Liver (tissue), 3 donors: ENCODE data around the gene DIP2C.

ENCODE experiments used
- ATF3 ChIP-seq: IDR thresholded peaks from 2 replicates; pipeline ENCODE4 v1.6.1; 2016; ENCODE audit warnings: antibody characterized with exemption
- EGR1 ChIP-seq, 2 donors: IDR thresholded peaks; 2 replicates each; pipeline ENCODE4 v1.6.1; 2016 to 2018; ENCODE audit warnings: antibody characterized with exemption in 2 of 2, low read depth in 2 of 2
- GABPA ChIP-seq, 2 donors: IDR thresholded peaks in 1 of 2; conservative IDR thresholded peaks in 1 of 2; 2 replicates each; pipeline ENCODE4 v1.6.1; 2016; ENCODE audit warnings: antibody characterized with exemption in 2 of 2, mild to moderate bottlenecking in 1 of 2, moderate library complexity in 1 of 2
- JUND ChIP-seq, 2 donors: IDR thresholded peaks; 2 replicates each; pipeline ENCODE4 v1.6.1; 2016; ENCODE audit warnings: antibody characterized with exemption in 2 of 2
- SP1 ChIP-seq: IDR thresholded peaks from 2 replicates; pipeline ENCODE4 v1.6.1; 2018; ENCODE audit warnings: antibody characterized with exemption, mild to moderate bottlenecking
- TAF1 ChIP-seq: conservative IDR thresholded peaks from 2 replicates; pipeline ENCODE4 v1.6.1; 2016; ENCODE audit warnings: antibody characterized with exemption, mild to moderate bottlenecking
- YY1 ChIP-seq: IDR thresholded peaks from 2 replicates; pipeline ENCODE4 v1.6.1; 2016; ENCODE audit warnings: antibody characterized with exemption, mild to moderate bottlenecking
- TF ChIP-seq, protein P1 (sequence below): fragments of 150-350 bp; IDR thresholded peaks from 2 replicates; pipeline ENCODE4 v1.5.1; 2017; ENCODE audit warnings: improper control_type of control experiment, low read depth, low read length; ENCODE audit not compliant: missing input control
- TF ChIP-seq, protein P2 (sequence below): IDR thresholded peaks from 2 replicates; pipeline ENCODE4 v1.6.1; 2016; ENCODE audit warnings: antibody characterized with exemption
- donor health status: healthy.
- donor health status: healthy.

DNA sequence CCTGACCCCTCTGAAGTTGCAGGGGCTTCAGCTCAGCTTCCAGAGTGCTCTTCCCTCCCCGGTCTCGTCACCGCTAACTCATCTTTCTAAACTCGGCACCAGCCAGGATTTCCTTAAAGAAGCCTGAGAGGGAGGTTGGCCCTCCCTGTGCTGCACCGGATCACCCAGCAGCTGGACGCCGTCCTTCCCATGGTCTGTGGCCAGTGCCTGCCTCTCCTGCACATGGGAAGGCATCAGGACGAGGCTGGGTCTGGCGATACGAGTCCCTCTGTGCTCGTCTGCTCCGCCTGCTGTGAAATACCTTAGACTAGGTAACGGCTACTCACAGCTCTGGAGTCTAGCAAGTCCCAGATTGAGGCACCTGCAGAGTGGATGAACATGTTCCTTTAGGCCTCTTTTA, 375.1 kb downstream of the DIP2C start:
- TF ChIP-seq, protein P1, sequence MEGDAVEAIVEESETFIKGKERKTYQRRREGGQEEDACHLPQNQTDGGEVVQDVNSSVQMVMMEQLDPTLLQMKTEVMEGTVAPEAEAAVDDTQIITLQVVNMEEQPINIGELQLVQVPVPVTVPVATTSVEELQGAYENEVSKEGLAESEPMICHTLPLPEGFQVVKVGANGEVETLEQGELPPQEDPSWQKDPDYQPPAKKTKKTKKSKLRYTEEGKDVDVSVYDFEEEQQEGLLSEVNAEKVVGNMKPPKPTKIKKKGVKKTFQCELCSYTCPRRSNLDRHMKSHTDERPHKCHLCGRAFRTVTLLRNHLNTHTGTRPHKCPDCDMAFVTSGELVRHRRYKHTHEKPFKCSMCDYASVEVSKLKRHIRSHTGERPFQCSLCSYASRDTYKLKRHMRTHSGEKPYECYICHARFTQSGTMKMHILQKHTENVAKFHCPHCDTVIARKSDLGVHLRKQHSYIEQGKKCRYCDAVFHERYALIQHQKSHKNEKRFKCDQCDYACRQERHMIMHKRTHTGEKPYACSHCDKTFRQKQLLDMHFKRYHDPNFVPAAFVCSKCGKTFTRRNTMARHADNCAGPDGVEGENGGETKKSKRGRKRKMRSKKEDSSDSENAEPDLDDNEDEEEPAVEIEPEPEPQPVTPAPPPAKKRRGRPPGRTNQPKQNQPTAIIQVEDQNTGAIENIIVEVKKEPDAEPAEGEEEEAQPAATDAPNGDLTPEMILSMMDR: no peak
- TF ChIP-seq, protein P2, sequence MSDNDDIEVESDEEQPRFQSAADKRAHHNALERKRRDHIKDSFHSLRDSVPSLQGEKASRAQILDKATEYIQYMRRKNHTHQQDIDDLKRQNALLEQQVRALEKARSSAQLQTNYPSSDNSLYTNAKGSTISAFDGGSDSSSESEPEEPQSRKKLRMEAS: no peak
- no peak for TF ChIP-seq GABPA (IDR thresholded peaks at IDR 0.05 in 1 of 2, conservative IDR thresholded peaks at IDR 0.05 in 1 of 2)
- no peak for TF ChIP-seq TAF1
- no peak for TF ChIP-seq SP1
- TF ChIP-seq ATF3: no peak
- TF ChIP-seq EGR1 (IDR thresholded peaks at IDR 0.05; ENCODE audit: low read depth in 2 of 2): no peak
- no peak for TF ChIP-seq JUND (IDR thresholded peaks at IDR 0.05)
- TF ChIP-seq YY1: no peak
